H9 (cell line): ENCODE data around the gene RMDN2. TPM values are rescaled to one million over a fixed set of nuclear protein-coding genes. Genes with fewer than 3 reads are reported as not detected.

ENCODE experiments used
- DNase-seq: peaks from one replicate; pipeline ENCODE4 v3.0.0-alpha.2; 2017
- H2AFZ ChIP-seq: one replicate; pipeline ENCODE4 v1.6.1; 2013; ENCODE audit warnings: mild to moderate bottlenecking, low read length, control low read depth, moderate library complexity
- H2AK5ac ChIP-seq: 2 replicates; pipeline ENCODE4 v1.6.1; 2013; ENCODE audit warnings: low read length, control low read depth, mixed read lengths; ENCODE audit not compliant: insufficient read length
- H2BK120ac ChIP-seq: one replicate; pipeline ENCODE4 v1.6.1; 2013; ENCODE audit warnings: low read depth, mild to moderate bottlenecking, low read length, control low read depth, inconsistent platforms; ENCODE audit not compliant: poor library complexity, severe bottlenecking
- H2BK12ac ChIP-seq: 2 replicates; pipeline ENCODE4 v1.6.1; 2013; ENCODE audit warnings: low read length, control low read depth, mixed read lengths, low read depth; ENCODE audit not compliant: insufficient read length
- H2BK15ac ChIP-seq: 2 replicates; pipeline ENCODE4 v1.6.1; 2013; ENCODE audit warnings: low read depth, low read length, control low read depth
- H2BK20ac ChIP-seq: one replicate; pipeline ENCODE4 v1.6.1; 2013; ENCODE audit warnings: low read depth, mild to moderate bottlenecking, low read length, control low read depth, inconsistent platforms; ENCODE audit not compliant: poor library complexity, severe bottlenecking
- H2BK5ac ChIP-seq: 2 replicates; pipeline ENCODE4 v1.6.1; 2013; ENCODE audit warnings: low read length, control low read depth, mixed read lengths; ENCODE audit not compliant: insufficient read length
- H3K14ac ChIP-seq: 2 replicates; pipeline ENCODE4 v1.6.1; 2013; ENCODE audit warnings: low read length, control low read depth; ENCODE audit not compliant: insufficient read depth
- H3K18ac ChIP-seq: 2 replicates; pipeline ENCODE4 v1.6.1; 2013; ENCODE audit warnings: low read depth, mild to moderate bottlenecking, mixed read lengths, low read length, control low read depth; ENCODE audit not compliant: insufficient read length
- H3K23ac ChIP-seq: 2 replicates; pipeline ENCODE4 v1.6.1; 2013; ENCODE audit warnings: low read length, control low read depth, mixed read lengths, low read depth; ENCODE audit not compliant: insufficient read length
- H3K23me2 ChIP-seq: 2 replicates; pipeline ENCODE4 v1.6.1; 2013; ENCODE audit warnings: low read depth, mild to moderate bottlenecking, mixed read lengths, low read length, control low read depth; ENCODE audit not compliant: insufficient read length, poor library complexity, severe bottlenecking
- H3K27ac ChIP-seq: 2 replicates; pipeline ENCODE4 v1.5.1; 2013; ENCODE audit warnings: low read length, control low read depth, mixed read lengths, low read depth; ENCODE audit not compliant: insufficient read length
- H3K27me3 ChIP-seq: 2 replicates; pipeline ENCODE4 v1.6.1; 2013; ENCODE audit warnings: low read length, control low read depth, inconsistent platforms; ENCODE audit not compliant: insufficient read depth
- H3K4ac ChIP-seq: 2 replicates; pipeline ENCODE4 v1.6.1; 2013; ENCODE audit warnings: low read depth, mild to moderate bottlenecking, control low read depth, inconsistent platforms, low read length, moderate library complexity
- H3K4me1 ChIP-seq: 2 replicates; pipeline ENCODE4 v1.6.1; 2013; ENCODE audit warnings: low read length, control low read depth, inconsistent platforms; ENCODE audit not compliant: insufficient read depth
- H3K4me2 ChIP-seq: 2 replicates; pipeline ENCODE4 v1.6.1; 2013; ENCODE audit warnings: low read length, control low read depth, mixed read lengths; ENCODE audit not compliant: insufficient read length, insufficient read depth
- H3K56ac ChIP-seq: 2 replicates; pipeline ENCODE4 v1.6.1; 2013; ENCODE audit warnings: low read depth, mild to moderate bottlenecking, mixed read lengths, low read length, control low read depth; ENCODE audit not compliant: insufficient read length
- H3K79me1 ChIP-seq: 2 replicates; pipeline ENCODE4 v1.6.1; 2013; ENCODE audit warnings: low read depth, mild to moderate bottlenecking, moderate library complexity, low read length, control low read depth, inconsistent platforms; ENCODE audit not compliant: insufficient read depth, poor library complexity, severe bottlenecking
- H3K79me2 ChIP-seq: 2 replicates; pipeline ENCODE4 v1.6.1; 2013; ENCODE audit warnings: low read length, control low read depth, inconsistent platforms; ENCODE audit not compliant: insufficient read depth
- H3K9ac ChIP-seq: 2 replicates; pipeline ENCODE4 v1.6.1; 2013; ENCODE audit warnings: low read length, control low read depth, mixed read lengths; ENCODE audit not compliant: insufficient read length; ENCODE audit errors: extremely low read depth
- H3K9me3 ChIP-seq: one replicate; pipeline ENCODE4 v1.6.1; 2013; ENCODE audit warnings: low read depth, low read length, inconsistent platforms; ENCODE audit not compliant: control insufficient read depth
- H3T11ph ChIP-seq: one replicate; pipeline ENCODE4 v1.6.1; 2013; ENCODE audit warnings: mild to moderate bottlenecking, low read length, control low read depth, inconsistent platforms
- H4K20me1 ChIP-seq: one replicate; pipeline ENCODE4 v1.6.1; 2013; ENCODE audit not compliant: control insufficient read depth, insufficient read length, insufficient read depth
- H4K5ac ChIP-seq: 2 replicates; pipeline ENCODE4 v1.6.1; 2013; ENCODE audit warnings: low read depth, mild to moderate bottlenecking, mixed read lengths, low read length, control low read depth; ENCODE audit not compliant: insufficient read length
- H4K8ac ChIP-seq: replicated peaks from 2 replicates; pipeline ENCODE4 v1.6.1; 2013; ENCODE audit warnings: low read length, control low read depth, mixed read lengths, low read depth; ENCODE audit not compliant: insufficient read length
- H4K91ac ChIP-seq: 2 replicates; pipeline ENCODE4 v1.6.1; 2013; ENCODE audit warnings: low read depth, mild to moderate bottlenecking, moderate library complexity, mixed read lengths, low read length, control low read depth; ENCODE audit not compliant: insufficient read length
- H3K27ac Mint-ChIP-seq, 3 experiments: 2 replicates in 2 of 3; 3 replicates in 1 of 3; pipeline ENCODE4 v1.8.0; 2020 to 2021; ENCODE audit warnings: mixed read lengths in 3 of 3, mild to moderate bottlenecking in 1 of 3, moderate library complexity in 1 of 3
- H3K27me3 Mint-ChIP-seq: 2 replicates; pipeline ENCODE4 v1.8.0; 2021; ENCODE audit warnings: low read depth, mild to moderate bottlenecking, moderate library complexity, mixed read lengths
- H3K36me3 Mint-ChIP-seq, 3 experiments: 2 replicates in 2 of 3; 3 replicates in 1 of 3; pipeline ENCODE4 v1.8.0; 2020 to 2021; ENCODE audit warnings: low read depth in 3 of 3, mixed read lengths in 3 of 3; ENCODE audit not compliant: insufficient read depth in 1 of 3
- H3K4me1 Mint-ChIP-seq, 2 experiments: 2 replicates each; pipeline ENCODE4 v1.8.0; 2020; ENCODE audit warnings: mixed read lengths in 2 of 2
- H3K4me3 Mint-ChIP-seq, 2 experiments: 2 replicates in 1 of 2; 3 replicates in 1 of 2; pipeline ENCODE4 v1.8.0; 2020 to 2021; ENCODE audit warnings: mild to moderate bottlenecking in 2 of 2, mixed read lengths in 2 of 2, moderate library complexity in 1 of 2
- H3K9me3 Mint-ChIP-seq, 2 experiments: 2 replicates in 1 of 2; 3 replicates in 1 of 2; pipeline ENCODE4 v1.8.0; 2020; ENCODE audit warnings: mild to moderate bottlenecking in 2 of 2, mixed read lengths in 2 of 2, moderate library complexity in 1 of 2
- CTCF ChIP-seq: fragments of 200-600 bp; sonication (generic); conservative IDR thresholded peaks from 3 replicates; pipeline ENCODE4 v1.8.0; 2021; ENCODE audit warnings: antibody characterized with exemption, mild to moderate bottlenecking
- WGBS: extraction: QIAGEN DNeasy Blood & Tissue Kit; methylation state at CpG from one replicate; pipeline ENCODE4 v1.1.7; 2013; ENCODE audit warnings: missing lambda C conversion rate, low lambda C conversion rate, mixed read lengths; ENCODE audit not compliant: insufficient read length; ENCODE audit errors: extremely low coverage; 5-methylcytosine and 5-hydroxymethylcytosine counted together
- total RNA-seq: library from RNA; stranded (reverse); gene quantifications from 2 replicates; pipeline ENCODE4 v1.2.1, GENCODE V29; 2021

The RMDN2 gene
- total RNA-seq, 1 experiment from 2014 or later: 2.8 TPM

GRCh38 chr2:37891846-37892435 is 33.1 kb upstream of the RMDN2 start:
- no peaks in the 10 kb centered on the region for H3K79me1 ChIP-seq
- no peak overlapping the region for H3K56ac ChIP-seq
- H3K18ac ChIP-seq: no peak overlapping the region
- no peak overlapping the region for H4K91ac ChIP-seq
- H3K4me3 Mint-ChIP-seq: no peak overlapping the region
- no peaks in the 10 kb centered on the region for H3K9me3 ChIP-seq
- H2BK5ac ChIP-seq: no peak overlapping the region
- DNase-seq: no peak
- H2BK12ac ChIP-seq: no peak overlapping the region
- H3K27ac ChIP-seq: no peak overlapping the region
- H3K23ac ChIP-seq: no peak overlapping the region
- H3K27me3 Mint-ChIP-seq: peaks cover 2% of the 10 kb centered on the region; the same call in 1 of the 2 replicates
- H3K4me1 ChIP-seq: no peaks in the 10 kb centered on the region
- H2AK5ac ChIP-seq: no peak overlapping the region
- H3K9ac ChIP-seq: no peak overlapping the region
- H3K23me2 ChIP-seq: no peaks in the 10 kb centered on the region
- H2AFZ ChIP-seq: no peak overlapping the region
- no peak overlapping the region for H2BK15ac ChIP-seq
- H4K5ac ChIP-seq: no peak overlapping the region
- H4K8ac ChIP-seq: no peak overlapping the region
- no peak overlapping the region for H3K27ac Mint-ChIP-seq
- H3K4me1 Mint-ChIP-seq: peaks cover 7 to 12% of the 10 kb centered on the region in 2 experiments
- no CpG with 5 or more reads among the region's 5 CpGs for WGBS
- no peak overlapping the region for H2BK120ac ChIP-seq
- no peak overlapping the region for H3T11ph ChIP-seq
- H3K36me3 Mint-ChIP-seq: no peaks in the 10 kb centered on the region
- H4K20me1 ChIP-seq: no peaks in the 10 kb centered on the region
- no peak for TF ChIP-seq CTCF
- H3K4ac ChIP-seq: no peak overlapping the region
- no peak overlapping the region for H2BK20ac ChIP-seq
- H3K27me3 ChIP-seq: no peaks in the 10 kb centered on the region
- no peak overlapping the region for H3K4me2 ChIP-seq
- H3K14ac ChIP-seq: no peak overlapping the region
- H3K79me2 ChIP-seq: no peaks in the 10 kb centered on the region
- H3K9me3 Mint-ChIP-seq: no peaks in the 10 kb centered on the region; a peak in 1 of 5 replicates
